CD4-positive, alpha-beta T cell treated with Interleukin-4 for 1 hour (primary cell): Measurements from ENCODE around the gene SNX32.

Source experiments
- DNase-seq, 2 donors: peaks; one replicate each; pipeline ENCODE4 v3.0.0-alpha.2; 2020 to 2022

SNX32 gene

GRCh38 chr11:65887723-65888162 is 54.0 kb downstream of the SNX32 start:
- DNase-seq: no peak

GRCh38 chr11:65888163-65888814 is 54.5 kb downstream of the SNX32 start, which contains the start of gene FIBP:
Gene FIBP, minus strand, starts transcription at chr11:65888471. Its CDS starts 53 bp downstream, at chr11:65888418.
- DNase-seq: peak; percentile 96

- peak; percentile 98 for DNase-seq
These were observed 56.8 kb downstream of the SNX32 start, which contains the start of gene CCDC85B for GRCh38 chr11:65890324-65891218. Gene CCDC85B, plus strand, starts transcription at chr11:65890673. Its CDS starts 111 bp downstream, at chr11:65890784.

GRCh38 chr11:65891219-65892136 is 57.7 kb downstream of the SNX32 start:
- DNase-seq: no peak

GRCh38 chr11:65892137-65892540 is 58.4 kb downstream of the SNX32 start:
- peak in 1 of 2 donors; percentile 46 for DNase-seq

- DNase-seq: no peak
These were observed 59.0 kb downstream of the SNX32 start for GRCh38 chr11:65892661-65893317.

GRCh38 chr11:65894034-65894591 is 60.4 kb downstream of the SNX32 start:
- peak; percentile 47 to 51 for DNase-seq

GRCh38 chr11:65895482-65895981 is 61.8 kb downstream of the SNX32 start:
- no peak for DNase-seq

- DNase-seq: no peak
These were observed 62.6 kb downstream of the SNX32 start for GRCh38 chr11:65896034-65896999.

GRCh38 chr11:65897020-65897471 is 63.3 kb downstream of the SNX32 start:
- DNase-seq: no peak

- DNase-seq: no peak
These were observed 65.0 kb downstream of the SNX32 start for GRCh38 chr11:65898656-65899355.

GRCh38 chr11:65899356-65900124 is 65.8 kb downstream of the SNX32 start:
- DNase-seq: peak; percentile 54 to 66

- peak; percentile 97 for DNase-seq
These were observed 66.5 kb downstream of the SNX32 start, which contains the start of gene FOSL1 for GRCh38 chr11:65900125-65900898. Gene FOSL1, minus strand, starts transcription at chr11:65900388. Its CDS starts 49 bp downstream, at chr11:65900339.

- DNase-seq: no peak
These were observed 67.1 kb downstream of the SNX32 start for GRCh38 chr11:65900899-65901180.

- DNase-seq: no peak
These were observed 69.3 kb downstream of the SNX32 start for GRCh38 chr11:65903068-65903481.
